EH (cell line): ENCODE data around the gene KCNJ1.

Source experiments
- DNase-seq: peaks from one replicate; pipeline ENCODE4 v3.0.0-alpha.2; 2015; ENCODE audit warnings: low read depth

The KCNJ1 gene

DNA sequence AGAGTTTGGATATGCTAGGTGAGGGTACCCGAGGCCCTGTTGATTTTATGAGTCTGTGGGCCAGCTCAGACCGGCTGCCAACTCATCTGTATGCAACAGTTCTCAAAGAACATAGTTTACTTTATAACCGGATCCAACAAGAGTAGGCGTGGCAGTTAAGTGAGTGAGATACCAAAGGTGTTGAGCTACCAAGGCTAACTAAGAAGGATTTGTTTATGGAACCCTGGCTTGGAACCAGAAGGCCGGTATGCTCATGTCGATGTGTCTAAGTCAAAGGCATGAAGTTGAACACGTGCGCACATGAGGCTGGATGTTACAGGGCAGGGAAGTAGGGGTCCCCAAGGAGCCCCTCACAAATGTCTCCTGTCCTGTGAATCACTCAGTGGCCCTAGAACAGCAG is at the start of gene KCNJ1:
Gene KCNJ1 (minus strand): TSS at position 20 of the 400 bp plus-strand sequence. CDS start 27,053 bp downstream, outside the sequence.
- no peak for DNase-seq

DNA sequence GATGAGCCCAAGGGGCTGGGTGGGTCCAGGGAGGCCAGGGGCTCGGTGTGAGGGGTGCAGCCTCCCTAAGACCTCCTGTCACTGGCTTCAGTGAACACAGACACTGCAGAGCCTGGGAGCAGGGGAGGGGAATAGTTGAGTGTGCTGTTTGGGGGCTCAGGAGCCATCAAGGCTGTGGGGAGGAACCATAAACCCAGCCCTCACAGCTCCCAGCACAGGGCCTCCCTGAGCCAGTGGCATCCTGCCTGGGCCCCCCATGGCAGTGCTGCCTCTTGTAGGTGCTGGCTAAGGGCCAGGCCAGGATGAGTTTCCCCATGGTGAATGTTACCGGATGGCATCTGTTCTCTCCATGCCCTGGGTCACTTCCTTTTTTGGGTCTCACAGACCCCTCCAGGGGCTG is 49.6 kb upstream of the KCNJ1 start:
- no peak for DNase-seq

DNA sequence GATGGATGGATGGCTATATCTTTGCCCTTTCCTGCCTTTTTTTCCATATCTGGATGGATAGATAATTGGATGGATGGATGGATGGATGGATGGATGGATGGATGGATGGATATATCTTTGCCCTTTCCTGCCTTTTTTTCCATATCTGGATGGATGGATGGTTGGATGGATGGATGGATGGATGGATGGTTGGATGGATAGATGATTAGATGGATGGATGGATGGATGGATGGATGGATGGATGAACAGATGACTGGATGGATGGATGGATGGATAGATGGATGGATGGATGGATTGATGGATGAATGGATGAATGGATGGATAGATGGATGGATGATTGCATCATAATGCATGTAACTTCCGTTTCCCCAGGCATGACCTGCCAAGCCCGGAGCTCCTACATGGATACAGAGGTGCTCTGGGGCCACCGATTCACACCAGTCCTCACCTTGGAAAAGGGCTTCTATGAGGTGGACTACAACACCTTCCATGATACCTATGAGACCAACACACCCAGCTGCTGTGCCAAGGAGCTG is 49.0 kb upstream of the KCNJ1 start:
- no peak for DNase-seq

DNA sequence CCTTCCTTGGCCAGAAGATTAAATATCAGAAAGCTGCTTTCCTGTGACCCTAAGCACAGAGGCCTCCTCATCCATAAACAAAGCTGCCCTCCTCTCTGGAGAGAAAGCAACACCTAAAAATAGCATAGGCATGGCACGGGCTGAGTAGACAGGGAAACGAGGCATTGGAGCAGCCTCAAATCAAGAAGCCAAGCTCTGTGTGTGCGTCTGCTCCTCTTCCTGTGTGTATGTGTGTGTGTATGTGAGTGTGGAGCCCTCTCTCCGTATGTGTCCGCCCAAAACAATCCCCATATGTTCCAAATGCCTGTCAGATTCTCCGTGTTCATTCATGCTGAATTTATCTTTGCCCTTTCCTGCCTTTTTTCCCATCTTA is 48.0 kb upstream of the KCNJ1 start:
- DNase-seq: no peak

DNA sequence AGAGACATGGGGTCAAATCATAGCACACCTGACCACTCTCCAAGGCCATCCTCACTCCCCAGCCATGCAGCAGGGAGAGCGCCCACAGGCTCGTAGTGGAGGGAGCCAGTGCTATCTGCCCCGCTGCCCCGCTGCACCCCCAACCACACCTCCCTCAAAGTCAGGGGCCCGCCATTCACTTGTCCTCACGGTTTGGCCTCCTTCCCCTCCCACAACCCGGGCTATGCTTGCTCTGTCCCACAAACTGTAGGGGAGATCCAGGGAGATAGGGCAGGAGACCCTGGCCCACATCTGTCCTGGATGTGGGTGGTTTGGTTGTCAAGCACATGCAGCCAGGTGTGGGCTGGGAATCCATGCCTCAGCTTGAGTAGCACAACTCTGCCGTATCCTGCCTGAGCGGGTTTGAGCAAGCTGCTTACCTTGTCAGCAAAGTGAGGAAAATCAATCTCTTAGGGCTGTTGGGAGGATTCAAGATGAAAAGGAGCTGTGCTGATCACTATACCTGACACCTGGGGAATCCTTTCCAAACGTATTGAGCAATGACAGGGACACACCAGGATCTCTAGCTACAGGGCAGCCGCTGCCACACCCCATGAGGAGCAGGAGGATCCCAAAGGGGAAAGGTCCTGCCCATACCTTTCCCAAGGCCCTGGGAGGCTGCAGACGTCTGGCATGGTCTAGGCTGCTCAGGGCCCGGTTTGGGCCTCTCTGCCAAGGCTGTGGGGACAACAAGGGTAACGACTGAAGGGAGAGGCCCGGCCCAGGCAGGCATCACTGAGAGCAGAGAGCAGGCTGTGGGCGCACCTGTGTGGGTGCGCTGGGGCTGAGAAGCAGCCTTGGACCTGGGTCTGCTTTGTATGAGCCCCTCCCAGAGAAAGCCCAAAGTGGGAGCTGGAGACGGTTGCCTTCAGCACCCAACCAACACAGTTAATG is 47.4 kb upstream of the KCNJ1 start:
- DNase-seq: no peak

DNA sequence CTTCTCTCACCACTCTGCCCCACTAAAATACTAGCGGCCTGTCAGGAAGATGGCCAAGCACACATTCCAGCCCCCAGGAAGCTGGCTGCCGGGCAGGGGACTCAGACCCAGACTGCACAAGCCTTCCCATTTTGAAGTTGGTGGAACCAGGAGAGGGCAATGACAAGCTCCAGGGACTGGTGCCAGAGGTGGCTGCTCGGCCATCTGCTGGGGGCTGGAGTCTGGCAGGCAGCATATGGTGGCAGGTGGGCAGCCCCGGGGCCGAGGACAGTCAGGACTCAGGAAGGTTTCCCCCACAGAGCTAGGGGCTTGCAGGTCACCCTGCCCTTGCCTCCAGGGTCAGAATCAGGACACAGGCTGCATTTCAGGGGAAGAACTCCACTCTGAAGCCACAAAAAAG is 46.7 kb upstream of the KCNJ1 start:
- no peak for DNase-seq

DNA sequence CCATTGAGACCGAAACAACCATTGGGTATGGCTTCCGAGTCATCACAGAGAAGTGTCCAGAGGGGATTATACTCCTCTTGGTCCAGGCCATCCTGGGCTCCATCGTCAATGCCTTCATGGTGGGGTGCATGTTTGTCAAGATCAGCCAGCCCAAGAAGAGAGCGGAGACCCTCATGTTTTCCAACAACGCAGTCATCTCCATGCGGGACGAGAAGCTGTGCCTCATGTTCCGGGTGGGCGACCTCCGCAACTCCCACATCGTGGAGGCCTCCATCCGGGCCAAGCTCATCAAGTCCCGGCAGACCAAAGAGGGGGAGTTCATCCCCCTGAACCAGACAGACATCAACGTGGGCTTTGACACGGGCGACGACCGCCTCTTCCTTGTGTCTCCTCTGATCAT is 44.6 kb upstream of the KCNJ1 start:
- DNase-seq: no peak

DNA sequence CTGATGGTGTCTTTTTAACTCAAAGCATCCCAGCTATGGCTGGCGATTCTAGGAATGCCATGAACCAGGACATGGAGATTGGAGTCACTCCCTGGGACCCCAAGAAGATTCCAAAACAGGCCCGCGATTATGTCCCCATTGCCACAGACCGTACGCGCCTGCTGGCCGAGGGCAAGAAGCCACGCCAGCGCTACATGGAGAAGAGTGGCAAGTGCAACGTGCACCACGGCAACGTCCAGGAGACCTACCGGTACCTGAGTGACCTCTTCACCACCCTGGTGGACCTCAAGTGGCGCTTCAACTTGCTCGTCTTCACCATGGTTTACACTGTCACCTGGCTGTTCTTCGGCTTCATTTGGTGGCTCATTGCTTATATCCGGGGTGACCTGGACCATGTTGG is 44.1 kb upstream of the KCNJ1 start:
- DNase-seq: no peak

DNA sequence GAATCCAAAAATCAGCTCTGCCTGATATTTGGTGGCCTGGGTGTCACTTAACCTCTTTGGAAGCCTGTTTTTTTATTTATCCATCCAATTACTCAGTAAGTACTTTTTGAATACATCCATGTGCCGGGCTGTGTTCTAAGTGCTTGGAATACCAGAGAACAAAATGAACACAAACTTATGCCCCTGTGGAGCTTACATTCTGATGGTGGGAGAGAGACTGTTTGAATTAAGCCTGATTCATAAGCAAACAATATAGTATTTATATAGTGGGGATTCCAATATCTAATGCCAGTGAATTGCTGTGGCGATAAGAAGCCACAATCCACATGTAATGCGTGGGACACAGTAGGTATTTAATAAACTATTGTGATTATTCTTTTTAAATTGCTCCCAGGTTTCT is 43.5 kb upstream of the KCNJ1 start:
- no peak for DNase-seq

DNA sequence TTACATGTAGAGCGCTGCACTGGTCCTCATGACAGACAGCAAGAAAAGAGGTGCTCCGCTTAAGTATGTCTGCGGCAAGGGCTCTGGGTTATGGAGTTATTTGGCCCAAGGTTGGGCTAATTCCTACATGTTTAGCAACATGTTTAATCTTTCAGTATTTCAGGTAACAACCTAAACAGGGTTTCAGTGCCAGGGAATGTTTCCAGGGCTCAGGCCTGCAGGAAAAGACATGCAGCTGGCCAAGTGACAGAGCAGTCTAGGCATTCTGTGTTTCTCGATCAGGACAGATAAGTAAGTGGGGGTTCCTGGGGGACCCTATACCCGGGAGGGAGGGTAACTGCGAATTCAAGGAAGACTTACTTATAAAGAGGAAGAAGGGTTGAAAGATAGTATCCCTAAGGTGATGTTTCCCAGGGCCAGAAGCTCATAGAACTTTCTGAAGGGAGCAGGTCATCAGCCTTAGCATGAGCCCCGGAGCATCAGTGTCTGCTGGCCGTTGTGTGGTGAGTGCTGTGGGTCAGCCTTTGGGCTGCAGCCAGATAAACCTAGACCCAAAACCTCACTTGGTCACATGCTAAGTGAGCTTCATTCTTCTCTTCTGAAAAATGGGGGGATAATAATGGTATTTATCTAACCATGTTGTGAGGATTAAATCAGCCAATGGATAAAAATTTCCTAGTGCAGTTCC is 42.5 kb upstream of the KCNJ1 start:
- DNase-seq: no peak

DNA sequence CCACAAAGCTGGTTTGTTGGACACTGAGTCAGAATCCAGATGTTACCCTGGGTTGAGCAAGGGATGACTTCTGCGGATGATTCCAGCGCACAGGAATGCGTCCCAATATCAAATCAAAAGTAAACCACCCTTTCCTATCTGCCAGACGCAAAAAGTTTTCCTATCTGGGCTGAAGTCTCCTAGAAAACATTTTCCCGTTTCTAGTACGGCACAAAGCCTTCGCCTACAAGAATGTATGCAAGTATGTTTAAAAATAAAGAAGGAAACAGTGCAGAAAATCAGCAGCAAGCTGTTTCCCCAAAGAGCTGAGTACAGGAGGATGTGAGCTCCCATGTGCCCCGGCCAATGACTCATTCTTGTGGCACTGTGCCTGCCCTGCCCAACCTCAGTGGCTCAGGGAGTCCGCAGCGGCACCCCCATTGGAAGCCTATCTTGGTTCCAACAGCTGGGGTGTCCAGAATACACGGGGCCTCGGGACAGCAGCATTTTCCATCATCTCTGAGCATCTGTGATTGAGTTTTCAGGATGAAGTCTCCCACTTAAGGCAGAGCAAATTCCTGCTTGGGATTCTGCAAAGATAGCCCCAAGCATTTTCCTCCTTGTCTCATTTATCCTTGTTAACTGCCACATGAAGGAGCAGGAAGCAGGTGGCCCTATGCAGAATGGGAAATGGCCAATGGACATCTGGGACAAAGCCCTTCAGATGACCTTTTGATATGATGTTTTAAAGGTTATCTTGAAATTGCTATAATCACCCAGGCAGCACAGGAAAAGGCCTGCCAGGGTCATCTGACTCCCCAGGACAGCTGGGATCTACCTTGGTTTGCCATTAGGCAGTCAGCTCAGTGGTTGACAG is 41.5 kb upstream of the KCNJ1 start:
- peak; percentile 74 for DNase-seq

DNA sequence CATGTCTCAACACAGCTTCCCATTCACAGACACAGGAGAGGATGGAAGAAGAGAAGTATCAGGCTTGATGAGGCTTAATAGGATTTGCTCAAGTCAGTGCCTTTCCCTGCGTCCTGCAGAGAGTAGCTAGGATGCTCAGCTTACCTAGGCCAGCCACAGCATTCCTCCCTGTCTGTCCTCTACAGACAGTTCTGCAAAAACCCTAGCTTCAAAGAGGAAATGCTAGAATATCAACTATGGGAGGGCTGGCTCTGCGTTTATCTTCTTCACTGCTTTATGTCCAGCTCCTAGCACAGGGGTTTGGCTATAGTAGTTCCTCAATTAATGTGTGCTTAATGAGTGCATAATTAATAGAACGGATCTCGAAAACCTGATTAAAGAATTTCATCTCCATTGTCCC is 40.5 kb upstream of the KCNJ1 start:
- DNase-seq: no peak

DNA sequence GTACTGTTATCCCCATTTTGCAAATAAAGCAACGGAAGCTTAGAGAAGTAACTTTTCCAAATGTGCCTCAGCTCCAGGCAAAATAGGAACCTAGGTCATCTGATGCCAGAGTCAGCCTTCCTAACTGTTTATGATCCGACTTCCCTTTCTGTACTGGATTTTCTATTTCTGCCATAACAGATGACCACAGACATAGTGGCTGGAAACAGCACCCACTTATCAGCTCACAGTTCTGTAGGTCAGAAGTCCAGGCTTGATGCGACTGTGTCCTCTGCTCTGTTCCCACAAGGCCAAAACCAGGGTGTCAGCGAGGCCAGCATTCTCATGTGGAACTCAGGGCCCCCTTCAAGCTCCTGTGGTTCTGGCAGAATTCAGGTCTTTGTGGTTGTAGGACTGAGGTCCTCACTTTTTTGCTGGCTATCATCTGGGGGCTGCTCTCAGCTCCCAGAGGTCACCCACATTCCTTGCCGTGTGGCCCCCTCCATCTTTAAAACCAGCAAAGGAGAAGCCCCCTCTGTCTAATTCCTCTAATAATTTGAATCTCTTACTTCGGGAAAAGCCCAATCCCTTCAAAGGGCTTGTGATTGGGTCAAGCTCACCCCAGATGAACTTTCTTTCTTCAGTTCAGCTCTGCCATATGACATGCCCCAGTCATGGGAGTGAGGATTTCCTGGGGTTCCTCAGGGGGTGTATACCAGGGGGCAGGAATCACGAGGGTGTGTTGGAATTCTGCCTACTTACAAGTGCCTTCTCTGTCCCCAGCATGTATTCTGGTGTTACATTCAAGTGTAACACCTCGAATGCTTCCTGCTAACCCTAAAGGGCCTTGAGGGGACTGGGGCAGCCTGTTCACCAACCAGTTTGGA is 39.3 kb upstream of the KCNJ1 start:
- DNase-seq: no peak

DNA sequence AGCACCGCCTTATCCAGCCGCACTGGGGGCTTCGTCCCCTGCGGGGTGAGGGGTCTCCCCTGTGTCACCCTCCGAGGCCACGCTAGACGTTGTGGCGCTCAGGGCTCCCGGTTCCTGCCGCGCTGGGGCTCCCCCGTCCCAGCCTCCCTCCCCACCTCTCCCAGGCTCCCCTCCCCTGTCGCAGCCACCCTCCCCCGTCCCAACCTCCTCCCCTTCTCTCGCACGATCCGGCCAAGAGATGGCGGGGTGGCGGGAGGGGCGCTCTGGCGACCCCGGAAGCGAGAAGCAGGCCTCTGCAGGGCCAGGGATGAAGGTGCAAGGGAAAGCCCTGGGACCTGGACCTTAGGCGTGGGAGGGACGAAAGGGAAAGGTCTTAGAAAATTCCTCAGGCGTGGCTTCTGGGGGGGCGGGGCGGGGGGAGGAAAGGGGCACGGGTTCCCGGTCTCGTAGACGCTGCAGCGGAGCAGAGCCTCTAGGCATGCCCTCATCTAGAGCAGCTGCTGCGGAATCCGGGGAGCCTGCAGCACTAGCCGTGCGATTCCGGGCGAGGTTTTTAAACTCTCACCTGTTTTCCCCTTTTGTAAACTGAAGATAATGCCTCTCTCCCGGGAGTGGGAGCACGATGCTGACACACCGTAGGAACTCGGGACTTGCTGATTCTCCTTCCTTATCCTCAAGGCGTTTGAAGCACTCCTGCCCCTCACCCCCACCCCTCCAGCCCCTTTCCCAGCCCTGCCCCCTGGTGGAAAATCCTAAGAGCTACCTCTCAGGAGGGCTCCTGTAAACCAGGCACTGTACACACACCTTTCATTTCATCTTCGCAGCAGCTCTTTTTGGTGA is 38.5 kb upstream of the KCNJ1 start:
- DNase-seq: peak; percentile 49

DNA sequence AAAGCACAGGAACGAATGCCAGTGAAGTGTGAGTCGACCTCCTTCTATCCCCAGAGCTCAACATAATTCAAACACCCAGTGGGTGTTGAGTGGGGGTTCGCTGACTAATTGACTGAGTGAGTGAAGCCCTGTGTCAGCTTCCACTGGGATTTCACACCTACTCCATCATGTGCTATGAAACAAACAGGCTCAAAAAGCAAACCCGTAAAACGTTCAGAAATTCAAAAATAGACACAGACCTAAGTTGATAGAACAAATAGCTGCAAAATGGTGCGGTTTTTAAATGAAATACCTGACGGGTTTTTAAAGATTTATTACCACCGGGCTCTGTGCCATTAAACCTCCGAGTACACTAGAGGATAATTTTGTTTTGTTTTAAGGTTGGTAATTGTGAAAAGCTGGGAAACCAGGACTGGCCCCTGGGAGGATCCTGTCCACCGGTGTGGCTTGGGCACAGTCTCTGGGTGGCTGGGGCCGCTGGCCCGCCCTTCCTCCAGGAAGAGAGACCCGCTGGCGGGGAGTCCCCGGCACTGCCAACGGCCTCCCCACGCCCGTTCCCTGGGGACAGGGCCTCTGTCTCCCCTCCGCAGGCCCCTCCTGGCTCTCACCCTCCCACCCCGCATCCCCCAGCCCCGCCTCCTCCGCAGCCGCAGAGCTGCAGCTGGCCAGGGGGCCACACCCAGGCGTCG is 37.7 kb upstream of the KCNJ1 start:
- DNase-seq: peak; percentile 25

DNA sequence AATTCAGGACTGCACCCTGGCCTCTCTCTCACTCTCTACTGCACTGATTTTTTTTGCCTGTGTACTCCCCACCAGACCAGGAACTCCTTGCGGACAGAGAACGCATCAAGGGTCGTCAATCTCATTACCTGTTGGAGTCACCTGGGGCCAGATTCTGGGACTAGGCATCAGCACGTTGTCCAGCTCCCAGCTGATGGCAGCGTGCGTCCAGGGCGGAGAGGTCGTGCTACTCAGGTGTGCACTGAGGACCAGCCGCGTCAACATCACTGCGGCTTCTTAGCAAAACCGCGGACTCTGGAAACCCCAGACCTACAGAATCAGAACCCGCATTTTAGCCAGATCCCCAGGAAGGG is 37.2 kb upstream of the KCNJ1 start:
- DNase-seq: no peak

DNA sequence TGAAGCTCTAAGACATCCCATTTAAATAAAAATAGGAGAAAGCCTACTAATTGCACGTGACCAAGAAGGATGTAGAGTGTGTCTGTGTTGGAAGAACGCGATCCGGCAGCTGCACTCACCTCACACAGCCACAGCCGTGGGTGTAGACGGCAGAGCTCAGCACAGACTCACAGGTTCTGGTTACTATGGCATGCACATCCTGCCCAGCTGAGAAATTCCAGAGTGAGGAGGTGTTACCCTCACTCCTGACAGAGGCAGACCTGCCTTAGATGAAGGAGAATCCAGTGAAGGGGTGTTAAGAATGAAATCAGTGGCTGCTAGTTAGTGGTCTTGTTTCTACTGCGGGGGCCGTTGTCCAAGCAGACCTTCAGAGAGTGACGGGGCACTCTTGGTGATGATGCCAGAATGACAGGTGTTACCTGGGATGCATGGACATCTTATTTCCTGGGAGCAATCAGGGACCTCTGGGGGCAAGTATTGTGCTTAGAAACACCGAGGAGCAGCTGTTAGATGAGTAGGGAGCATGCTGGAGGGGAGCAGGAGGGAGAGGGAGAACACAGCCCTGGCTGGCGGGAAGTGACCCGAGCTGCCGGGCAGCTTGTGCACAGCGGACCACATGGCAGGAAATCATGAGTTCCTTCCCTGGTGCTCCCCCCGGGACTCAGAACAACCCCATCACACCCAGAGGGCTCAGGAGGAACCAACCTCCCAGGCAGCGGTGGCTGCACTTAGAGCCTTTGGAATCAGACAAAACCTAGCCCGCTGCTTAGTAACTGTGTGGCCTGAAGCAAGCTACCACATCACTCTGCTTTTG is 36.4 kb upstream of the KCNJ1 start:
- DNase-seq: peak; percentile 23

DNA sequence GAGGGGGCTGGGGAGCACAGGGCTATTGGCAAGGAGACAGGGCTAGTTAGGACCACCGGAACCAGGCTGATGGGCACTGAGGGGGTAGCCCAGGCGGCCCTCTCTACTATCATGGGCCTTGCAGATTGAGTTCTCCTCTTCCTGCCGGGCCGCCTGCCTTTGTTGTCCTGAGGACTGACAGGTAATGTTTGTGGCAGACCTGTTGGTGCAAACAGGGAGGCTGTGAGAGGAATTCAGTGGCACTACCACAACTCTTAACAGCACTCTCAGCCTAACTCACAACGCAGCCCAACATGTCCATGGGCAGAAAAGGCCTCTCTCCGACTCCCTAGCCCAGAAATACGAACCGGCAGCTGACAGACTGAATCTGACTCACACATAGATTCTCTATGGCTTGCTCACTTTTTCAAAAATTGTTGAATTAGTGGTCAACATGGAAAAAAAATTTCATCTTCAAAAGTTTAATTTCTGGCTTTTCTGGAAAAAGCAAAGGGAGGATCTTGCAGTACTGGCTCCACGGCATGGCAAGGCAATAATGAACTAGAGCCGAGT is 35.5 kb upstream of the KCNJ1 start:
- peak; percentile 68 for DNase-seq
